ENCODE data around the gene DHTKD1.

- TF ChIP-seq RAD21 (IDR thresholded peaks at IDR 0.05; ENCODE audit: insufficient read depth, low read depth, low read length): no peak
- no peak for TF ChIP-seq E4F1 (IDR thresholded peaks at IDR 0.05; ENCODE audit: borderline replicate concordance, partially characterized antibody)
- no peak for TF ChIP-seq NFYB (IDR thresholded peaks at IDR 0.05; ENCODE audit: insufficient read depth, low read depth, low read length)
- TF ChIP-seq RCOR1 (conservative IDR thresholded peaks at IDR 0.05; ENCODE audit: low read depth, low read length): no peak
- TF ChIP-seq YY1 (IDR thresholded peaks at IDR 0.05; ENCODE audit: low read depth, low read length): no peak
- no peak for TF ChIP-seq BACH1 (IDR thresholded peaks at IDR 0.05; ENCODE audit: borderline replicate concordance)
- no peak for TF ChIP-seq POLR2AphosphoS5 (IDR thresholded peaks at IDR 0.05; ENCODE audit: low read length)
- no peak for TF ChIP-seq CTCF (IDR thresholded peaks at IDR 0.05 in 2 of 3, conservative IDR thresholded peaks at IDR 0.05 in 1 of 3; ENCODE audit: control insufficient read depth in 2 of 3, extremely low read depth in 1 of 3, insufficient read depth in 1 of 3, low read depth in 3 of 3, low read length in 3 of 3)
- no peak for TF ChIP-seq TCF3 (IDR thresholded peaks at IDR 0.05; ENCODE audit: borderline replicate concordance, insufficient read depth, low read depth, low read length)
- TF ChIP-seq POLR2A (IDR thresholded peaks at IDR 0.05; ENCODE audit: low read depth, low read length): no peak
- TF ChIP-seq ZNF24 (IDR thresholded peaks at IDR 0.05): no peak
- no peak for TF ChIP-seq SP1 (IDR thresholded peaks at IDR 0.05; ENCODE audit: low read depth, low read length)
- no peak for TF ChIP-seq ZNF207 (IDR thresholded peaks at IDR 0.05; ENCODE audit: borderline replicate concordance)
- no peak for TF ChIP-seq MYC (IDR thresholded peaks at IDR 0.05; ENCODE audit: insufficient read depth, insufficient read length, insufficient replicate concordance, low read length, severe bottlenecking)
Measured at GRCh38 chr10:12062754-12063482, 5.8 kb upstream of the DHTKD1 start.
